Measurements from ENCODE around the gene CSMD2.
A peak's percentile ranks its signal among the peaks of the same experiment; 100 is the strongest.

Gene CSMD2

DNA sequence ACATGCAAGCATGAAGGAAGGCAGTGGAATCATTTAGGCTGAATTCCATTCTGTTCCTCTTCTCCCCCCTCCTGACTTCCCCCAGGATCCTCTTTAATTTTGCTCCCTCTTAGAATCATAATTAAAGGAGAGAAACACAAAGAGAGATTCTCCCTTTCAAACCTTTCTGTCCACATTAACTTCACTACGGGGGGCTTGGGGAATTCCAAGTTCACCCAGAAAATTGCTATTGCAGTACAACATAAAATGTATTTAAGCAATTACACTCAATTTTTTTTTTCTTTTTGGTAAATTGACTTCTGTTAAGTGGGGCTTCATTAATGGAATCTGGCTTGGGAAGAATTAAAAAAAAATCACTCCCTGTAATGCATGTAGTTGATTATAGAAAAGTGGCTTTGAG lies 314.5 kb downstream of the CSMD2 start:
- no peak for DNase-seq

DNA sequence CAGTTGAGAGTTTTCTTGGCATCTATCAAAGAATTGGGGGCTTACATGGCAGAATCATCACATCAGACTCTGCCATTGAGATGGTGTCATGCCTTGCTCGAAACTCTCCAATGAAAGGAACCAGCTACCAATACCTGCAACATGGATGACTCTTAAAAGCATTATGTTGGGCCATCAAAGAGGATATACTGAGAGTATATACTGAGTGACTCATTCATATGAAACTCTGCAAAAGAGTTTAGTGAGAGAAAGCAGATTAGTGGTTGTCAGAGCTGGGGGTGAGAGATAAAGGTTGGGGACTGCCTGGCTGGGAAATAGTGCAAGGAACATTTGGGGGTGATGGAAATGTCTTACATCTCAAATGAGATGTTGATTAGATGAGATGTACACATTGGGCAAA lies 315.8 kb downstream of the CSMD2 start:
- no peak for DNase-seq

DNA sequence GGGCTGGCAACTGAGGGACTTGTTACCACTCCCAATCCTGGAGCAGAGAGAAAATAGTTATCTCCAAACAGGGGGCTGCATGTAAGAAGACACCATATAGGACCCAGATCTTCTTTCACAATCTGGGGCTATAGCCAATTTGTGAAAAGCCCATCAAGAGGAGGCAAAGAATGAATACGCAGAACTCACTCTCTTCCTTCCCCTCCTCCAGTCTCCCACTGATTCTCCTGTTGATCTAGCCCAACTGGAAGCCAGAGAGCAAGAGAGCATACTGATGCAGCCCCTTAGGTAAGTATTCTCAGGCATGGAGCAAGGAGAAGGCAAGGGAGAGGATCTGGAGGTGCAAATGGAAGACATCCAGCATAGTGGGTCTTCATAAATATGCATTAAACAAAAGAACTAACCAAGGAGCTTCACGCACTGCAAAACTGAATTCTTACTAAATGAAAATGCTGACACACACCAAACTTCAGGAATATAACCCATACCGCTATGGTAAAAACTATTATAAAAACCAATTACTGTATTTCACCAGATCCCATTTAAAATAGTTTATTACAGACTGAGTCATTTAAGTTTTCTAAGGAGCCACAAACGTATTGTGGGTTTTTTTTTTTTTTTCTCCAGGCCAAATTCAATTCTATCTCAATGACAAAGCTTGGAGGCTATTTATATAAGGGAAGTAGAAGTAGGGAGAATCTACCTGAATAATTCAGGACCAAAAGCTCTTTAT lies 316.7 kb downstream of the CSMD2 start:
- no peak for DNase-seq

DNA sequence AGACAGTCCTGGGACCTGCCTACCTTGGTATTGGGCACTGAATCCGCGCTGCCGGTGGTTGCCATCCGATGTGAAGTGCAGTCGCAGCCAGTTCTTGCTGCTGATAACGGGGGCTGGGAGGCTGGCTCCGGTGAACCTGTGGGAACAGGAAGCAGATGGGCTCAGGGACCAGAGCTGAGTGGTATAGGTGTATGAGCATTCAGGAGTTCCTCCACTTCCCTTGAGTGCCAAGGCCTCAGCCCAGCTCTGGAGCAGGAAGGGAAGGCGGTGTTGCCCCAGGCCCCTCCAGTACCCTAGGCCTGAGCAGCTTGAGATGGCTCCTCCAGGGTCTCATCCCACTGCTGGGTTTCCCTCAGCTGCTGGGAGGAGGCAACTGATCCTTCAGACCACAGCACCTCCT lies 318.2 kb downstream of the CSMD2 start:
- DNase-seq = peak in 1 of 14 donors; percentile 4

DNA sequence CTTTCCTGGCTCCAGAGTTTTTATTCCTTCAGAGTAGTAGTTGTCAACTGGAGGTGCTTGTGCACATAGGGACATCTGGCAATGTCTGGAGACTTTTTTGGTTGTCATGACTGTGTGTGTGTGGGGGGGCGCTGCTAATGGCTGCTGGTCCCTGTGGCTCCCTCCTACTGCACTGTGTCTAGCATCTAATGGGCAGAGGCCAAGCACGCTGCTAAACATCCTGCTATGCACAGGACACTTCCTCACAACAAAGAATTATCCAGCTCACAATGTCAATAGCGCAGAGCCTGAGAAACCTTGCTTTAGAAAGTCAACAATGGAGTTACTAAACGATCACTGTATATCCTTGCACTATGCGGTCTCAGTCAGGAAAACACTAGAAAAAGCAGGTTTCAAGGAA lies 320.9 kb downstream of the CSMD2 start:
- DNase-seq = no peak

DNA sequence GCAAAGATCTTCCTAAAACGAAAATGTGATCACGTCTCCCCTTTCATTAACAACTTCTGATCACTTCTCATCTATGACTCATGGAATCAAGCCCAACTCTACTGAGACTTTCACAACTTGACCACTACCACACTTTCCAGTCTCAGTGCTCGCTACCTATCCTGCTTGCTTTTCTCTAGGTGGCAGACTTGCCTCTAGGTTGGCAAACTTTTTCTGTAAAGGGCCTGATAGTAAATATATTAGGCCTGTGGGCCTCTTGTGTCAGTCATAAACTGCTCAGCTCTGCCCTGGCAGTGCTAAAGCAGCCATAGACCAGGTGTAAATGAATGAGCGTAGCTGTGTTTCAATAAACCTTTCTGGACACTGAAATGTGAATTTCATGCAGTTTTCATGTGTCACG lies 322.7 kb downstream of the CSMD2 start:
- no peak for DNase-seq

DNA sequence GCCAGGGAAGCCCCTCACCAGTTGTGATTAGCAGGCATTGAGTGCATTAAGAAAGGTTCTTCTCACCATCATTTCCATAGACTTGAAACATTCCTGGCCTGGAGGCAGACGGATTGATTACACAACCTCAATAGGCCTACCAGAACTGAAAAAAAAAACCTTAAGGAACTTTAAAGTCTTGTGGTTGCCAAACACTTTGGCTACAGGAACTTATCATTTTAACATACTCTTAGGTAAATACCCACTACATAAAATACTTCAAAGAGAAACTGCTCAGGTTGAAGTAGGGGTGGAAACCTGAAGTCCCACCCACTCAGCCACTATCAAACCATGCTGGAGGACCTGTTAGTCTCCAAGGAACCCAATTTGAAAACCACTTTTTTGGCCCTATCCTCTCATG lies 323.5 kb downstream of the CSMD2 start:
- DNase-seq = no peak

DNA sequence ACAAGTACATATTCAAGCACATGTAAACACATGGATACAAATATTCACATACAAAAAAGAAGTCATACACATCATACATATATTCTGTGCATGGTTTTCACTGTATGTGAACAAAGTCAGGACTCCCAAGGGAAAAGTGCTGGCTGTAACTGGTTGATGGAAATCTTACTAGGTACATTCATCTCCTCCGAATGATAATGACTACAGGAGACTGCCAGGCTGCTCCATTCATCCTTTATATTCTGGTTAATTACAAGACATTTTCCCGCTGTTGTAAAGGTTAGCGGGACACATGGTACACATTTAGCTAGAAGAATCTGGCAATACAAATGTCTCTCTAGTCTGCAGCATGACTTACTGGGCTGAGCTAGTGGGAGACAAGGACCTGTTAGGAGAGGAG lies 327.4 kb downstream of the CSMD2 start:
- no peak for DNase-seq

DNA sequence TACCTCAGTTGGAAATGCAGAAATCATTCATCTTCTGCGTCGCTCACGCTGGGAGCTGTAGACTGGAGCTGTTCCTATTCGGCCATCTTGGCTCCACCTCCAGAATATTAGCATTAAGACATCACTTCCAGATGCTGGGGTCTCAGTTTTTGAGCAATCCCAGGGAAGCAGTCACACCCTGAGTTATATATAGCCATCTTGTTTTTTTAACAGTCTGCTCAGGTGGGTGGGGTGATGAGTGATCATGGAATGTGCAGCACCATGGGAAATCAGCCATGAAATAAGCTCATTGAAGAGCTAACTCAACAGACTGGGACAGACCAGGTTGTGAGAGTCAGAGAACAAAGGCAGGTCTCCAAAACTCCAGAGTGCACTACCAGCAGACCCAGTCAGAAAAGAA lies 328.1 kb downstream of the CSMD2 start:
- DNase-seq = no peak

DNA sequence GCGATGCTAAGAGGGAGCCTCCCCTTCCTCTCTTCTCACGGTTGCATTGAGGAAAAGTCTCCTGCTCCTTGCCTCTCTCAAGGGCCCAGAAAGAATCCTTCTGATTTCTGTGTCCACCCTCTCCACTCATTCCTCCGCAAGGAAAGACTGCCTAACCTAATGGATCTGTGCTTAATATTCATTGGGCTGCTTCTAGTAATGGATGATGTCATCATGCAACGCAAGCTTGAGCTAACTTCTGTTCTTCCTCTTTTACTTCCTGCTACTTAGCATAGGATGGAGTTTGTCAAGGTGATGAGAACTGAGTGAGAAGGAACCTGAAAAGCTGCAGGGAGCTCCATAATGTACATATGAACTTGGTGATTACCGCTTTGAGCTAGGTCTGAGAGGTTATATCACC lies 336.4 kb downstream of the CSMD2 start:
- DNase-seq = no peak

DNA sequence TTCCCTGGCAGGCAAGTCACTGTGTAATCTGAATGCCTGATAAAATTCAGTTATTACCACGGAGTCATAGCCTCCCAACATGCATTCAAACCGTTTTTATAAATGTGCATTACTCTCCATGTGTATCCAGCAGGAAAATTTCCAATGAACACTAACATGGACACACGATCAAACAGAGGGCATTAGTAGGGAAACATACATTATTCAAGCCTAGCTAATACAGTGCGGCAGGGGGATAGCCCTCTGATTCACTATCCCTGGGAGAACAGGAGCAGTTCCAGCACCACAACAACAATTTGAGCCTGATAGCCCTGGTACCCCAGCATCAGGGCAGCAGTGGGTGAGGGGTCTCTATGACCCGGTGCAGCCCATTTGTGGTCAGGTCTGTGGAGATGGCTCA lies 337.0 kb downstream of the CSMD2 start:
- no peak for DNase-seq

DNA sequence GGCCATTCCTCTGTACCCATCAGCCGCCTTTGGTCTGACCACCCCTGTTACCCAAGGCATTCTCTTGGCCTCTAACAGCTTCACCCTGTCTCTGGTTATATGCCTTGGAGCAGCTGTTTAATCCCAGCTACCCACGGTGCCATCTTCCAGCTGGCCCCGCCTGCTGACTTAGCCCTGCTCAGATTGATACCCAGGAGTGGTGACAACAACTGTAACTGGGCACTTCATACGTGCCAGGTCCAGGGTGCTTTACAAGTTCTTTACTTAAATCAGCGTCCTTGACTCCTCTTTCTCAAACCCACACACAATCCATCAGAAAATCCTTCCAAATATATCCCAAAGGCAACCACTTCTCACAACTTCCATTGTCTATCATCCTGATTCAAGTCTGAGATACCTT lies 338.3 kb downstream of the CSMD2 start:
- no peak for DNase-seq

DNA sequence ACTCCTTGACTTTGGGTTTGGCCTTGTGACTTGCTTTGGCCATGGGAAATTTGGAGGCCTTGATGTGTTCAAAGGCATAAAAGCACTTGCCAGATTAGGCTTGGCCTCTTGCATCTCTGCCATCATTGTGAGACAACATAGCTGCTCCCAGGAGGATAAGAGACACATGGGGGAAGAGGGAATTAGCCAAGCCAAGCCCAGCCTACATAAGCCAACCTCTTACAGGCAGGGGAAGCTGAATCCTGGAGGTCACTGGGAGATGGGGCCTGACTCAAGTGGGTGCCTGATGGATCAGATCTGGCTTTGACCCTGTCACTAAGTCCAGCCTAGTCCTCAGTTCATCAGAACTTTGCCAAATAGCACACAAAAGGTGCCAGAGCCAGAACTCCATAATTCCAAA lies 338.7 kb downstream of the CSMD2 start:
- no peak for DNase-seq

DNA sequence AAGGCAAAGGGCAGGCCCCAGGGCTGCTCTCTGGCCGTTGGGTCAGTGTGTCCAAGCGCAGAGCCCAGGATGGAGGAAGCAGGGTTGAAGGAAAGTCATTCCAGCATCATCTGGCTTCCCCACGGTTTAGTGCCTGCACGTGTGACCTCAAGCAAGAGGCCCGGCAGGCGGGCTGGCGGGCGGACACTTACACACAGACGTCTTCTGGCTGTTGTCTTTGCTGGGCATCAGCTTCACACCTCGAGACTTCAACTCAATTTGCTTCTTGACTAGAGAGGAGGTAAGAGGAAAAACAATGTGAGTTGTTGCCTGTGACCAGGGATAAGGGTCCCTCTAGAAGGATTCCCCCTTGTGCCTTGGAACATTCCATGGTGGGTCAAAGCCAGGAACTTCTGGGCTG lies 339.5 kb downstream of the CSMD2 start:
- DNase-seq = no peak

DNA sequence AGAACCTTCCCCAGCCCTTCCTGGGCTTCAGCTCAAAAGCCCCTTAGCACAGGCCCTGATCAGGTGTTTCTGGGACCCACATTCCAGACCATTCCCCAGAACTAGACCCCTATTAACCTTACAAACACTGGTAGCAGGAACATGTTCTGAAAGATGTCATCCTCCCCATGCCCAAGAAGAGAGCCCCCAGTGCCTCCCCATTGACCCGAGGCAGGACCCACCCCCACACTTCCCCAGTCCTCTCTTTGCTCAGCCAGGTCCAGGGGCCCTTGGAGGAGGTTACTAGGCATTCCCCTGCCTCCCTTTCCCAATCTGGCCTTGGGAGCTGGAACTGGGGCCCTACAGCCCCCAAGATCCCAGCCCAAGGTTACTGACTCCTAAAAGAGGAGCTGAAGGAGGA lies 340.1 kb downstream of the CSMD2 start:
- DNase-seq = no peak

DNA sequence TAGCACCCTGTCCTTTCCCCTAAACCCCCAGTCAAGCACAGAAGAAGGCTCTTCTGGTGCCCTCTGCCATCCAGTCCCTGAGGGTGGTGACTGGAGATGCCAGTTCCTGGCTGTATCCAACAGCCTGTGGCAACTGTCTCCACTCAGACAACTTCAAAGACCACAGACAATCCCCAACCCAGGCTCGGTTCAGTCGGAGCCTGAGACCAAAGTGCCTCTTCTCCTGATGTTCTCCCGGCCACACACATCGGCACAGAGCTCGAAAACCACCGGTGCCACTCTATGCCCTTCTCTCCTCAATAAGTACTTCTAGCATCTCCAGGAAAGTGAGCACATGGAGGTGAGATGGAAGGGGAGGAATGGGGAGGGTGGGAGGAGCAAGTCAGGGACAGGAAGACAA lies 340.7 kb downstream of the CSMD2 start:
- no peak for DNase-seq

DNA sequence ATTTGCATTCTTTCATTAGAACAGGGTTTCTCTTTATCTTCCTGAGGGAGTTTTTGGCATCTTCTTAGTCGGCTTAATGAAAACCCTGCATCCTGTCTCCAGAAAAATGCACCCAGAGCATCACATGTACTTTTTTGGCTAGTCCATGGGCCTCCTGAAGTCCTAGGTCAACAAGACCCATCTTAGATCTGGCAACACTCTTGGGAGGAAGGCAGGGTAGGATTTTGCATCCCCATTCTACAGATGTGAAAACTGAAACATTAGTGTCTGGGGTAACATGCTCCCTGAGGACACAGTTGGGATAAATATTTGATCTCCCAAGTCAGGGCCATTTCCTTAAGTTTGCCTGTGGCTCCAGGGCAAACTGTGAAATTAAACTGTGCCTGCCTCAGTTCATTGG lies 341.2 kb downstream of the CSMD2 start:
- no peak for DNase-seq

DNA sequence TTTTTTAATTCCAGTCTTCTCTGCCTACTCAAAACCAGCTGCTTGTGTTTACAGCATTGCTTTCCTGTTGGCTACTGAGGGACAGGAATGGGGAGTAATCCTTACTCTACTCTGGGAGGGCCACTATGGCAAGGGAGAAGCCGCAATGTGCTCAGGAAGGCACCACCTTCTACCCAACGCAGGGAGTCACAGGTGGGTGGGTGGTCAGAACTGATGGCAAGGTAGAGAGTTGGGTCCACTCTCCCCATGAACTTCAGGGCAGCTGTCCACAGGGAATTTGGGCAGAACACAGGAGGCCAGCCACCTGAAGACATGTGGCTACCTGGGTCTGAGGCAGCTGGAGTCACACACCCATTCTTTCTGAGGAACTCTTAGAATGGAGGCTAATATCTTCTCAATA lies 341.6 kb downstream of the CSMD2 start:
- no peak for DNase-seq

DNA sequence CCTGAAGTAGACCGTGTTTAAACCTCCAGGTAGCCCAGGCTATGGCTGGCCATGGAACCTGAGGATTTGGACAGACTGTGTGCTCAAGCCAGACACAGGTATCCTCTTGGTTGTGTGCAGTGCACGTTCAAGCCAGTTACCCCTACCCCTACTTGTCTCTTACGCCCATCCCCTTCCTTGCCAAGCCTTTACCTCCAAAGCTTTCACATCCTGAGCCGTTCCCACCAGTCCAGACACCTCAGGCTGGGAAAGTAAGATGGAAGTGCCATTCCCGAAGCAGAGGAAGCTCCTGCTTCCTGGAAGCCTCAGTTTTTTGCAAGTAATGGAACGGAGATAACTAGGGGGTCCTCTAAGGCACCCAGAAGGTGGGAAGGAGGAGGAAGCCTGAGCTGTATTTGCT lies 342.6 kb downstream of the CSMD2 start:
- DNase-seq = no peak

DNA sequence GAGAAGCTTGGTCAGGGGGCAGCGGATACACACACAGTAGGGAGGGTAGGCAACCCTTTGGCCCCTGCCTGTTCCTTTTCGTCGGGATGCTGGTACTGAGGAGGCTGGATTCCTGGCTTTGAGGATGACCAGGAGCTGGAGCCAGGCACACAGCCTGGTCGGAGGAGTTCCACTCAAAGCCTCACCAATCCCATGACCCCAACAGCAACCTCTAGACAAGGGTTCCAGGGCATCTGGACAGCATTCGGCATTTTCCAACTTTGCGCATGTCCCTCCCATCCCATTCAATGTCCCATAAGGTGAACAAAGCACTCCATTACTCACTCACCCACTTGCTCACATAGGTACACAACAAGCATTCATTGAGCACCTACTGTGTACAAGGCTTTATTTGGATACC lies 343.7 kb downstream of the CSMD2 start:
- DNase-seq = no peak

DNA sequence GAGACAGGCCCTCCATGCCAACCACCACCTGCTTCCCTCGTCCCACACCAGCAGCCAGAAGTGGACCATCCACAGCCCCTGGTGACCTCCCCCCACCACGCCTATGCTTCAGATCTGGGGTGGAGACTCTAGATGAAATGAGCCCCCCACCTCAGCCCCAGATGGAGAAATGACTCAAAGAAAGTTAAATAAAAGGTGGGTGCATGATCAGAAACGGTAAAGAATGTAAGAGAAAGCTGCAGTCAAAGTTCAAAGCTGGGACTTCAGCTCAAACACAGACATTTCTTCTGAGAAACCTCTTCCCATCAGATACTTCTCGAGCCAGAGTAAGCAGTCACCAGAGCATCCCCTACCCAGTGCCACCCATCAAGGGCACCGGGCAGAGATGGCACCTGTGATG lies 344.2 kb downstream of the CSMD2 start:
- no peak for DNase-seq

DNA sequence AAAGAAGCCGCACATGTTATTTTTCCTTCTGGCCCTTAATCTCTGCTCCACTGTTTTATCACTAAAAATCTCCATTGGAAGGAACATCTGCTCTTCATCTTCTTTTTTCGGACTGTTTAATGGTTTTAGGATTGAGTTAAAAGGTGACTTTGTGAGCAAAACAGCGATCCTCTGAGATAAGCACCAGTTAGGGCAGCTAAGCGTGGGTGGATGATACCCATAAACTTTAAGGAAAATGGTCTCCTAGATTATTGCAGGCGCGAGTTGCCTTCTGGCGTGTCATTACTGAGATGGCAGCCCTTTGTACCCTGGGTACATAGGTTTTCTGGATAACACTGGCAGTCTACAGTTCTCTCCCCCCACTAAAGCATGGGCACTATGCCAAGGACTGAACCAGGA lies 345.1 kb downstream of the CSMD2 start:
- DNase-seq = no peak

DNA sequence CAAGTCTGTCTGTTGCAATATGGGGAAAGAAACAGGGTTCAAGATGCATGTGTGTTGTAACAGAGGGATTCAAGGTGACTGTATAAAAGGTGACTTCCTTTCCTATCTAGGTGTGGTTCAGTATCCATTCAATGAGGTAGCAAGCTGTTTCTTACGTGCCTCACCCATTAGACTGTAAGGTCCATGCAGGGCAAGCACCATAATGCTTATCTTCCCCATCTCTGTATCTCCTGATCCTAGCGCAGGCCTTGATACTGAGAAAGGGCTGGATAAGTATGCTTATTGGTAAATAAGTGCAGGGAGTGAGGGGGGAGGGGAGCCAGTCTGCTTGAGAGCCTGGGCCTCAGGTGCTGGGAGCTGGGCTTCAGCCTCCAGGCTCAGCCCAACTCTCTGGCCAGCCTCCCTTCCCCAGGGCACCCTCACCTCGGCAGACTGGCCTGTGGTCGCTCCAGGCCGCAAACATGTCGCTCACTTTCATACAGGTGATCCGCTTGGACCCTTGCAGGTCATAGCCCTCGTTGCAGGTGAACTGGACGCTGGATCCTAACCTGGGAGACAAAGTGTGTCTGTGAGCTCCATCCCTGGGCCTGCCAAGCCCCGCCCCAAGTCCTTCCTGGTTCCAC lies 345.6 kb downstream of the CSMD2 start:
- no peak for DNase-seq

DNA sequence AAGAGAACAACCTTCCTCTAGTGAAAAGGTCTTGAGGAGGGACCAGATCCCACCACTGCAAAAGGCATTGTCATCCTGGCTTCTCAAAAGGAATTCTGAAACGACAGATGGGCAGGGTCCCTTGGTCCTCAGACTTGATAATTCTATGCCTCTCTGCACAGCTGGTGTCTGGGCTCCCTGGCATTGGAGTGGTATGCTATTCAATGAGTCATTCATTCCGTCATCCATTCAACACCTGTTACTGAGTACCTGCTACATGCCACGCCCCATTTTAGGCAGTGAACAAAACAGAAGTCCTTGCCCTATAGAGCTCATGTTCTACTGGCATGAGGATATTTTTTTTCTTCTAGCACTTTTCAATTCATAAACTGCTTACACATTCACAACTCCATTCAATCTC lies 347.0 kb downstream of the CSMD2 start:
- DNase-seq = no peak

DNA sequence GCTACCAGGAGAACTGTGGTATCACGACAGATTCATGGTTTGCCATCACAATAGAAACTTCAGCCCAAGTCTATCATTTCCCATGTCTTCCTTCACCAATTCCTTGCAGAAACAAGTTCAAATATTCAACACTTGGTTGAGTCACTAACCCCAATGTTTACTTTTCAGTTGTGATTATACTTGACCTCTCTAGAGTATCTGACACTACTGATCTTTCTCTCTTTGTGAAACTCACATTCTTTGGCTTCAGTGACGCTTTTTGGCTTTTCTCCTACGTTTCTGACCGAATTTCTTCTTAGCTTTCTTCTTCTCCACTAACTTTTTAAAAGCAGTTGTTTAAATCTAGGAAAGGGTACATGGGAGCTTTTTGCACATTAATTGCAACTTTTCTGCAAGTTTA lies 350.0 kb downstream of the CSMD2 start:
- no peak for DNase-seq

Measured in C1 segment of cervical spinal cord (tissue), 14 donors.